ENCODE measurements around the gene CCL24. TPM values are rescaled to one million over a fixed set of nuclear protein-coding genes. Genes with fewer than 3 reads are reported as not detected.
"Not testable (repeated sequence)": the region's sequence is repeated elsewhere in the genome, so short reads cannot be mapped to it uniquely, and the experiment has no call there.

The CCL24 gene
- total and polyA plus RNA-seq, 2 donors from 2014 or later, result not detected

GRCh38 chr7:75843613-75844116 is 30.1 kb upstream of the CCL24 start:
- H3K27ac ChIP-seq (ENCODE audit: low read depth in 2 of 2, low read length in 2 of 2), result no peak overlapping the region
- no peak overlapping the region for H3K9ac ChIP-seq (ENCODE audit: low read length in 3 of 3)
- no peaks in the 10 kb centered on the region for H3K9me3 ChIP-seq (ENCODE audit: control insufficient read depth in 2 of 3, insufficient read depth in 1 of 3, low read length in 3 of 3)
- H3K4me3 ChIP-seq (ENCODE audit: low read length in 3 of 3), result no peak overlapping the region
- no peaks in the 10 kb centered on the region for H3K36me3 ChIP-seq (ENCODE audit: control insufficient read depth in 2 of 3, insufficient read depth in 3 of 3, low read length in 3 of 3)
- H3K27me3 ChIP-seq (ENCODE audit: control insufficient read depth, insufficient read depth, low read length), result no peaks in the 10 kb centered on the region
- DNase-seq (no peak), FAIRE-seq (no peak)
- intact Hi-C loops (cut with DNase I), result no loop called here
- H3K4me1 ChIP-seq (ENCODE audit: control insufficient read depth in 2 of 3, insufficient read depth in 2 of 3, low read depth in 1 of 3, low read length in 3 of 3), result peaks cover 0 to 5% (median 0%) of the 10 kb centered on the region in 3 donors
- TF ChIP-seq CTCF (IDR thresholded peaks at IDR 0.05; ENCODE audit: borderline replicate concordance, extremely low read depth, insufficient read depth), result no peak

GRCh38 chr7:75842836-75843446 is 29.3 kb upstream of the CCL24 start:
- Histone ChIP-seq H3K9me3 (ENCODE audit: control insufficient read depth in 2 of 3, insufficient read depth in 1 of 3, low read length in 3 of 3) (no peaks in the 10 kb centered on the region), H3K27me3 (ENCODE audit: control insufficient read depth, insufficient read depth, low read length) (no peaks in the 10 kb centered on the region), H3K9ac (ENCODE audit: low read length in 3 of 3) (no peak overlapping the region), H3K4me1 (ENCODE audit: control insufficient read depth in 2 of 3, insufficient read depth in 2 of 3, low read depth in 1 of 3, low read length in 3 of 3) (peaks cover 0 to 5% (median 0%) of the 10 kb centered on the region in 3 donors), H3K36me3 (ENCODE audit: control insufficient read depth in 2 of 3, insufficient read depth in 3 of 3, low read length in 3 of 3) (no peaks in the 10 kb centered on the region), H3K4me3 (ENCODE audit: low read length in 3 of 3) (no peak overlapping the region), H3K27ac (ENCODE audit: low read depth in 2 of 2, low read length in 2 of 2) (no peak overlapping the region)
- intact Hi-C loops (cut with DNase I), result no loop called here
- no peak for TF ChIP-seq CTCF (IDR thresholded peaks at IDR 0.05; ENCODE audit: borderline replicate concordance, extremely low read depth, insufficient read depth)
- FAIRE-seq, result no peak
- DNase-seq, result peak in 2 of 5 donors; percentile 37 to 73

GRCh38 chr7:75840029-75840428 is 26.4 kb upstream of the CCL24 start:
- no peak for TF ChIP-seq CTCF (IDR thresholded peaks at IDR 0.05; ENCODE audit: borderline replicate concordance, extremely low read depth, insufficient read depth)
- Histone ChIP-seq H3K36me3 (ENCODE audit: control insufficient read depth in 2 of 3, insufficient read depth in 3 of 3, low read length in 3 of 3) (no peaks in the 10 kb centered on the region), H3K9me3 (ENCODE audit: control insufficient read depth in 2 of 3, insufficient read depth in 1 of 3, low read length in 3 of 3) (no peaks in the 10 kb centered on the region), H3K4me1 (ENCODE audit: control insufficient read depth in 2 of 3, insufficient read depth in 2 of 3, low read depth in 1 of 3, low read length in 3 of 3) (peaks cover 0 to 5% (median 0%) of the 10 kb centered on the region in 3 donors), H3K27me3 (ENCODE audit: control insufficient read depth, insufficient read depth, low read length) (no peaks in the 10 kb centered on the region), H3K4me3 (ENCODE audit: low read length in 3 of 3) (no peak overlapping the region), H3K27ac (ENCODE audit: low read depth in 2 of 2, low read length in 2 of 2) (no peak overlapping the region), H3K9ac (ENCODE audit: low read length in 3 of 3) (no peak overlapping the region)
- DNase-seq (no peak), FAIRE-seq (no peak)
- intact Hi-C loops (cut with DNase I), result no loop called here

- H3K4me3 ChIP-seq (ENCODE audit: low read length in 3 of 3); H3K9ac ChIP-seq (ENCODE audit: low read length in 3 of 3); H3K27me3 ChIP-seq (ENCODE audit: control insufficient read depth, insufficient read depth, low read length); H3K4me1 ChIP-seq (ENCODE audit: control insufficient read depth in 2 of 3, insufficient read depth in 2 of 3, low read depth in 1 of 3, low read length in 3 of 3); FAIRE-seq; intact Hi-C loops (cut with DNase I); H3K36me3 ChIP-seq (ENCODE audit: control insufficient read depth in 2 of 3, insufficient read depth in 3 of 3, low read length in 3 of 3); DNase-seq; H3K9me3 ChIP-seq (ENCODE audit: control insufficient read depth in 2 of 3, insufficient read depth in 1 of 3, low read length in 3 of 3); H3K27ac ChIP-seq (ENCODE audit: low read depth in 2 of 2, low read length in 2 of 2): not testable (repeated sequence)
Measured at GRCh38 chr7:75838281-75838930, 24.8 kb upstream of the CCL24 start.

All from kidney (tissue), 14 donors.